Suppressor macrophage treated with lipopolysaccharide for 1 hour (primary cell): ENCODE data around the gene SS18.
"Not testable (repeated sequence)": the region's sequence is repeated elsewhere in the genome, so short reads cannot be mapped to it uniquely, and the experiment has no call there.

Experiments used
- DNase-seq, 3 donors: peaks; one replicate each; pipeline ENCODE4 v3.0.0-alpha.2; 2020 to 2022

SS18 gene, protein sequence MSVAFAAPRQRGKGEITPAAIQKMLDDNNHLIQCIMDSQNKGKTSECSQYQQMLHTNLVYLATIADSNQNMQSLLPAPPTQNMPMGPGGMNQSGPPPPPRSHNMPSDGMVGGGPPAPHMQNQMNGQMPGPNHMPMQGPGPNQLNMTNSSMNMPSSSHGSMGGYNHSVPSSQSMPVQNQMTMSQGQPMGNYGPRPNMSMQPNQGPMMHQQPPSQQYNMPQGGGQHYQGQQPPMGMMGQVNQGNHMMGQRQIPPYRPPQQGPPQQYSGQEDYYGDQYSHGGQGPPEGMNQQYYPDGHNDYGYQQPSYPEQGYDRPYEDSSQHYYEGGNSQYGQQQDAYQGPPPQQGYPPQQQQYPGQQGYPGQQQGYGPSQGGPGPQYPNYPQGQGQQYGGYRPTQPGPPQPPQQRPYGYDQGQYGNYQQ

DNA sequence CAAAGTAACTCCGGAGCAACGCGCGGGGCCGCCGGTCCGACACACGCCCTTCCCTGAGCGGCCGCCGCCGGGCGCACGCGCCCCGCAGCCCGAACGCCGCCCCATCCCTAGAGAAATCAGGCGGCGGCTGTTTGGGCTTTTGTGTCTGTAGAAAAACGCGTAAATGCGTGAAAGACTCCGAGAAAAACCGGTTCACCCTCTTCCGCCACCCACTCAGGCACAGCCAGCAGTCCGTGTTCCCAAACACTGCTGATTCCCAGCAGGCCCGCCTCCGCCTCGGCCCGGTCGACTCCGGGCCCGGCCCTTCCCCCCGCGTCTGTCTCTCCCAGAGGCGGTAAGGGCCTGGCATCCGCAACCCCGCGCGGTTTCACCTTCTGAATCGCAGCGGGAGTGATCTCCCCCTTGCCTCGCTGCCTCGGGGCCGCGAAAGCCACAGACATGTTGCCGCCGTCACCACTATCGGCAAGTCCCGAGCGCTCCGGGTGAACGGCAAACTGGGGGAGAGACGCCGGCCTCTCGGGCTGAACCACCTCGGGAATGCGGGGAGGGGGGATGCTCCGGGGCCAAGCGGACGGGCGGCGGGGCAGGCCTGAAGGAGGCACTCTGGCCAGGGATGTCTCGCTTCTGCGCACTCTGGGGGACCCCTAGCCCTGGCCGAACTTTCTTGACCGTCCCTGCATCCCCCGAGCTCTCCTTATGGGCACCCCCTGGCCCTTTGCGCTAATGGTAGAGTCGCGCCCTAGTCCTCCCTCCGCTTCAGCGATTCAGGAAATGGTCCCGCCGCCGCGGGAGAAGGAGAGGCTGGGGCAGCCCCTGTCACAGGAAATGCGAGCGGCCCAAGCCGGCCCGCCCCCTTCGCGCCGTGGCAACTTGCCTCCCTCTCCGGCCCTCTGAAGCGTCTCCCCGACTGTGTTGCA, at the start of gene SS18:
Gene SS18, minus strand, starts transcription at position 484 of the 917 bp plus-strand sequence. Its CDS starts 44 bp downstream, at position 440.
- DNase-seq, result peak; percentile 97

DNA sequence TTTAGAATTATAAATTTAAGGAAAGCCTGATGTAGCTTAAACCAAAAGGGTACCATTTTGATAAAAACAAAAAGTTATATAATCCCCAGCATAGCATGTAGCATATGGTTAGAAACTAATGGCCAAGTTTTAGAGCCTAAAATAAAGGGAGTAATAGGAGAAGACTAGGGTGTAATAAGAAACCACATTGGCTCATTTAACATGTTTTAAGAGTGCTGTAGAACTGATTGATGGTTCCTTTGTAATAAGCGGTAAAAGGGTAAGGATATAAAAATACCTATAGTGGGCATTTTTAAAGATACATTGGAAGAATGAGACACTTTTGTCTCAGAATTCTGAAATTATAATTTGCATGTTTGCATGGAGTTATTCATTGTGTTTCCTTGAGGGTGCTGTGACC, 45.1 kb upstream of the SS18 start:
- DNase-seq, result no peak

DNA sequence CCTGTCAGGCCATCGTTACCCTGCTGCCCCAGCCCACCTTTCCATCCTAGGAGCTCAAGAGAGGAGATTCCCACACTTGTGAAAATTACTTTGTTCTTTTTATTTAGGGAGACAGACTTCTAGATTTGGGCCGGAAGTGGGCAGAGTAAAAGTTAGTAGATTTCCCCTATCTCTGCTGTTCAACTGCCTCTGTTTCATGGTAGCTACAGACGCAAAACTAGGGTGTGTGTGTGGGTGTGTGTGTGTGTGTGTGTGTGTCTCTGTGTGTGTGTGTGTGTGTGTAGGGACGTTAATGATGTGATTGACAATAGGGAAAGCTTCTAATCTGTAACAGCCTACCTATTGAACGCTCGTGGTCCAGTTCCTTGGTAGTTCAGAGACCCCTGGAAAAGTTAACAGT, 43.7 kb upstream of the SS18 start:
- DNase-seq, result no peak

DNA sequence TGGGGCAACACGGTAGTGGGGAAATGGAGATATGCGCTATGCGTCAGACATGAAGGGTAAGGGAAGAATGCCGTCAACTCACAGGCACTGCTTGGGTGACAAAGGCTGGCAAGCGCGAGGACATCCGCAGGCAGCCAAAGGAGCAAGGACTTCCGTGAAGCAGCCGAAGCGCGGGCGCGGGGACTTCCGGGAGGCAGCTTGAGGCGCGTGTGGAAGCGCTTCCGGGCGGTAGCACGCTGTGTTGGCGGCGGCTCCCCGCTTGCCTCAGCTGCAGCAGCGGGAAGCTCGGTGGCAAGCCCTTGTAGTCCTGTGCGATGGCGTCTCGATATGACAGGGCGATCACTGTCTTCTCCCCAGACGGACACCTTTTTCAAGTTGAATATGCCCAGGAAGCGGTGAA, 43.2 kb upstream of the SS18 start, which contains the start of gene PSMA8:
Gene PSMA8, plus strand, starts transcription at position 218 of the 400 bp plus-strand sequence. Its CDS starts 97 bp downstream, at position 315.
- DNase-seq, result peak in 2 of 3 donors; percentile 13 to 38

DNA sequence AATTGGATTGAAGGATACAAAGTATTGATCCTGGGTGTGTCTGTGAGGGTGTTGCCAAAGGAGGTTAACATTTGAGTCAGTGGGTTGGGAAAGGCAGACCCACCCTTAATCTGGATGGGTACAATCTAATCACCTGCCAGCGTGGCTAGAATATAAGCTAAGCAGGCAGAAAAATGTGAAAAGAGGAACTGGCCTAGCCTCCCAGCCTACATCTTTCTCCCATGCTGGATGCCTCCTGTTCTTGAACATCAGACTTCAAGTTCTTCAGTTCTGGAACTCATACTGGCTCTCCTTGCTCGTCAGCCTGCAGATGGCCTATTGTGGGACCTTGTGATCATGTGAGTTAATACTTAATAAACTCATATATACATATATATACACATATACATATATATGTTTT, 37.8 kb upstream of the SS18 start:
- not testable (repeated sequence) for DNase-seq

DNA sequence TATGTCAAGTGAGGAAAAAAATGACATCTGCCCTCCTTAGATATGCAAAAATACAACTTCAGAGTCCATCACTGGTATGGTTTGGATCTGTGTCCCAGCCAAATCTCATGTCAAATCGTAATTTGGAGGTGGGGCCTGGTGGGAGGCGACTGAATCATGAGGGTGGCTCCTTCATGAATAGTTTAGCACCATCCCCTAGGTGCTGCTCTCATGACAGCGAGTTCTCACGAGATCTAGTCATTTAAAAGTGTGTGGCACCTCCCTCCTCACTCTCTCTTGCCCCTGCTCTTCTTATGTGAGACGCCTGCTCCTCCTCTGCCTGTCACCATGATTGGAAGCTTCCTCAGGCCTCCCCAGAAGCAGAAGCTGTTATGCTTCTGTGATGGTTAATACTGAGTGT, 37.4 kb upstream of the SS18 start:
- DNase-seq, result no peak

DNA sequence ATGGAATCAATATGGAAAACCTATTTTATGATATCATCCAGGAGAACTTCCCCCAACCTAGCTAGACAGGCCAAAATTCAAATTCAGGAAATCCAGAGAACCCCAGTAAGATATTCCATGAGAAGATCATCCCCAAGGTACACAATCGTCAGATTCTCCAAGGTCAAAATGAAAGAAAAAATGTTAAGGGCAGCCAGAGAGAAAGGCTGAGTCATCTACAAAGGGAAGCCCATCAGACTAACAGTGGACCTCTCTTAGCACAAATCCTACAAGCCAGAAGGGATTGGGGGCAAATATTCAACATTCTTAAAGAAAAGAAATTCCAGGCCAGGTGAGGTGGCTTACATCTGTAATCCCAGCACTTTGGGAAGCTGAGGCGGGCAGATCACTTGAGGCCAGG, 31.6 kb upstream of the SS18 start:
- not testable (repeated sequence) for DNase-seq

DNA sequence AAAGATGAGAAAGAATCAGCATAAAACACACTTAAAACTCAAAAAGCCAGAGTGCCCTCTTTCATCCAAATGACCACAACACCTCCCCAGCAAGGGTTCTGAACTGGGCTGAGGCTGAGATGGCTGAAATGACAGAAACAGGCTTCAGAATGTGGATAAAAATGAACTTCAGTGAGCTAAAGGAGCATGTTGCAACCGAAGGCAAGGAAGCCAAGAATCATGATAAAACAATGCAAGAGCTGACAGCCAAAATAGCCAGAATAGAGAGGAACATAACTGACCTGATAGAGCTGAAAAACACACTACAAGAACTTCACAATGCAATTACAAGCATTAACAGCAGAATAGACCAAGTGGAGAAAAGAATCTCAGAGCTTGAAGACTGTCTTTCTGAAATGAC, 31.1 kb upstream of the SS18 start:
- no peak for DNase-seq

DNA sequence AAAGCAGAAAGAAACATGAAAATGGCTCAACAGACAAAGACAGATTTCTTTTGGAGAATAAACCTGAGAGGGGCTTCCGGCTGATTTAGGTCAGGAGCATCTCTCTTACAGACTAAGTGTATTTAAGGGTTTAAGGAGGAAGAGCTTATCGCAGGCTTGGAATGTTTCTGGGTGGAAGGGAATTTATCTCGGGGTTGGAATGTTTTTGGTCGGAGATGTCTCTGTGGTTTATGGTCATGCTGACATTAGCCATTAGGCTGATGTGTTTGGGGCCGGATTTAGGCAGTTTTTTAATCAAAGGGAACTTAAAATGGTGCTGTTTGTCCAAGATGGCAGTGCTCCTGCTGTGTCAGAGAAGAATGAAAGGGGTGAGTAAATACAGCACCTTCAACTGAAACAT, 28.8 kb upstream of the SS18 start:
- DNase-seq, result no peak

DNA sequence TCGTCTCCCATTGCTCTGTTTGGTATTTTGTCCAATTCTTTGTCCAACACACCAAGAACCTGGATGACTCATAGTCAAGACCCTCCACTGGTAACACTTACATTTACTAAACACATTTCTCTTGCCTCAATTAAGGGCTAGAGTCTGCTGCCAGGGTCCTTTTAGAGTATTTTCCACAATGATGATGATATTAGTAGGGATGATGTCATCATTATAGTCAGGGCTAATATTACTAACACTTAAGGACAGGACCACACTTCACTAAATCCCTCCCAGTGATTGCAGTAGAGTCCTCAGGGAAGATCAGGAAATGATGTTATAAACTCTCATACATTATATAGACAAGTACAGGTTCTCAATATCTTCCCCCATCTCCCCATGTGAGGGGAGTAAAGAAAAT, 13.6 kb upstream of the SS18 start:
- DNase-seq, result no peak

DNA sequence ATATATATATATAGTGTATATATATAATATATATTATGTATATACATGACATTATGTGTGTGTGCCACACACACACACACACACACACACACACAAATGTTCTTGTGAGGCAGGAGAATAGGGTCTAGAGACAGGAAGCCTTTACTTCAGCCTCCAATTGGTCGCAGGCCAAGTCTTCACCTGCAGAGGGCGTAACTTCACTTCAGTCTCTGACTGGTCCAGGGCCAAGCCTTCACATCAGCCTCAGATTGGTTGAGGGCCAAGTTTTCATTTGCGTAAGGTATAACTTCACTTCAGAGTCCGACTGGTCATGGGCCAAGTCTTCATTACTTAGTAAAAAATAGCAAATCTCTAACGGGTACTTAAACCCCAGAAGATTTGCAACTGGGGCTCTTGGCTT, 13.2 kb upstream of the SS18 start:
- DNase-seq, result peak in 1 of 3 donors; percentile 19

DNA sequence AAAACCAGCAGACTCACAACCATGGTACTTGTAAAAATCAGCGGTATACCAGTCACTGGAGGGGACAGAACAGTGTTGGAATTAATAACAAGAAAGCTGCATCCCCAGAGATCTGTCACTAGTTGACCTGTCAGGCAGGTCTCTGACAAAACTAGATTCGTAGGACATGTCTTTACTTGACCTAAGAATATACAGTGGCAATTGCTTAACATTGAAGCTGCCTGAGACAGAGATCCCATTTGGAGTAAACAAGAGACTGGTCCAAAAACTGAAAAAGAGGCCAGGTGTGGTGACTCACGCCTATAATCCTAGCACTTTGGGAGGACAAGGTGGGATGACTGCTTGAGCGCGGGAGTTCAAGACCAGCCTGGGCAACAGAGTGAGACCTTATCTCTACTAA, 7.2 kb upstream of the SS18 start:
- no peak for DNase-seq

DNA sequence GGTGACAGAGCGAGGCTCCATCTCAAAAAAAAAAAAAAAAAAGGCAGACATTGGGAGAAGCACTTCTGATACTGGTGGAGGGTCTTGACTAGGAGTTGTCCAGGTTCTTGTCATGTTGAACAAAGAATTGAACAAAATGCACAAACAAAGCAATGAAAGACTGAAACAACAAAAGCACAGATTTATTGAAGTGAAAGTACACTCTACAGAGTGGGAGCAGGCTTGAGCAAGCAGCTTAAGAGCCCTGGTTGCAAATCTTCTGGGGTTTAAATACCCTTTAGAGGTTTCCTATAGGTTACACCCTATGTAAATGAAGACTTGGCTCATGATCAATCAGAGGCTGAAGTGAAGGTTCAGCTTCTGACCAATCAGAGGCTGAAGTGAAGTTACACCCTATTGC, 6.4 kb upstream of the SS18 start:
- DNase-seq, result no peak

DNA sequence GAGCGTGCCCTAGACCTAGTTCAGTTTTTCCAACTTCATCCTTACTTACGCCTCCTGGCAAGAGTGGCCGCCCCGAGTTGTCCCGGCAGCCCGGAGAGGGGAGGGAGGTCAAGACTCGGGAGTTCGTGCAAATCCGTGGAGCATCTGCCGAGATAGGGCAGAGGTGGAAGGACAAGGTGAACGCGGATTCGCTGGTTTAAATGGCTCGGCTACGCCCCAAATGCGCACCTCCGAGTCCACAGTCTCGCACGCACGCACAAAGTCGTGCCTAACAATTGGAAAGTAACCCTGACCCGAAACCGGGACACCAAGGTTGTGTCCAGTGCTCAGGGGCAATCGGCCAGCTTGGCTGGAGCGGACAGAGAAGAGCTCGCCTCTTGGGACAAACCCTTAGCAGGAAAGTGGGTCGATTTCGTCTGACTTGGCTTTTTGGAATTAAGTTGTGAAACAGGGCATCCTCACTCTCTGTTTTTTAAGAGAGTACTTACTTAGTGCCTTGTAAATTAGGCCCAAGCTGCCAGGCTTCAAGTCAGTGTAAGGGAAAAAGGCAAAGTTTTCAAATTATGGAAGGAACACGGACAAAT, 726 bp upstream of the SS18 start:
- no peak for DNase-seq

DNA sequence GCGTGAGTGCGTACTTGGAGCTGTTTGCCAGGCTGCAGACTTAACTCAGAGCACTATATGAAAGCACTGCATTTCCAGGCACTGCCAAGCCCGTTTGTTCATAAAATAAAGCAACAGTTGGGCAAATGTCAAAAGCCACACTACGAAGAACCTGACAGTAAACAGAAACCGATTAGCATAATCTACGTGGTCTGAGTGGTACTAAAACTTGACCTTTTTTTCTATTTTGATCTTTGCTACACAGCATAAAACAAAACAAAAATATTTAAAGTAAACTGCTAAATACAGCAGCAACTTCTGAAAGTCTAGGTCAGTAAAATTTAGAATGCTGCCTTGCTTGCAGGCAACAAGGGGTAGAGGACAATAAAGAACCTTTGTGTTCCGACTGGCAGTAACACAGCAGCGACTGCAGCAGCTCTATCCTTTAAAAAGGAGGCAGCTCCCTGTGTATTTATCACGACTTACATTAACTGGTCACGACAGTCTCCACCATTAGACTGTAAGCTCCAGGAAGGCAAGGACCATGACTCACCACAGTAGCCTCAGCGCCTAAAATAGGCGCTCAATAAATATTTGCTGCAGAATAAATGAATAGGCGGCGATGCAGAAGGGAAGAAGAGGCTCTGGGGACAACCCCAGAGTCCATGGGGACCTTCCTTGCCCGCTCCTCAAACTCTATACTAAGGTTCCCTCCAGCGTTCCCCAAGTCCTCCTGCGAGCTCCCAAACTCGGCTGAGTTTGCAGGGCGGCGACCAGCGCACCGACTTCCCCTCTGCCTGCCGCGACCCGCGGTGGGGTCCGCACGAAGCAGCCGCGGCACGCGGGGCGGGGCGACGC, 902 bp downstream of the SS18 start:
- peak; percentile 5 to 45 (median 35) for DNase-seq

DNA sequence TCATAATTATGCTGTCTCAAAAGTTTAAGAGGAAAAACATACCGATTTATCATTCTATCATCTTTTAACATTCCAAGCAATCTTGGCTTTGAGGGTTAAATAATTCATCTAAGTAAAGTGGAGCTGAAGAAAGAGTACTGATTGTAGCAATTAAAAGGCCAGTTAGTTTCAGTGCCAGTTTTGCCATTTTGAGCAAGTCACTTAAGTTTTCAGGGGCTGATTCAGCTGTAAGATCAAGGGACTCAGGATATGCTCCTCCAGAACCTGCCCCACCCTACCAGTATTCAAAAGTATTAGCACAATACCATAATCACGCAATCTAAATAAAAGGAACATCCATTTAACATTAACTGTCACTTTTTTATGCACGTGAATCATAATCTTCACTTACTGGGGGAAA, 1.9 kb downstream of the SS18 start:
- DNase-seq, result peak in 2 of 3 donors; percentile 10 to 20

DNA sequence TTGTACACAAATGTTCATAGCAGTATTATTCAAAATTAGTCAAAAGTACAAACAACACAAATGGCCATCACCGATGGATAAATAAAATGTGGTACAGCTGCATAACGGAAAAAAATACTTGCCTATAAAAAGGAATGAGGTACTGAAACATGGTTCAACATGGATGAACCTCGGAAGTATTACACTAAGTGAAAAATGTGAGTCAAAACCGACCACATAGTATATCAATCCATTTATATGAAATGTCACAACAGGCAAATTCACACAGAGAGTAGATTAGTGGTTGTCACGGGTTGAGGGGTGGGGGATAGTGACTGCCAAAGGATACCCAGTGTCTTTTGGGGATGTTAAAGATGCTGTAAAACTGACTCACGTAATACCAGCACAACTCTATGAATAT, 3.5 kb downstream of the SS18 start:
- DNase-seq, result no peak

DNA sequence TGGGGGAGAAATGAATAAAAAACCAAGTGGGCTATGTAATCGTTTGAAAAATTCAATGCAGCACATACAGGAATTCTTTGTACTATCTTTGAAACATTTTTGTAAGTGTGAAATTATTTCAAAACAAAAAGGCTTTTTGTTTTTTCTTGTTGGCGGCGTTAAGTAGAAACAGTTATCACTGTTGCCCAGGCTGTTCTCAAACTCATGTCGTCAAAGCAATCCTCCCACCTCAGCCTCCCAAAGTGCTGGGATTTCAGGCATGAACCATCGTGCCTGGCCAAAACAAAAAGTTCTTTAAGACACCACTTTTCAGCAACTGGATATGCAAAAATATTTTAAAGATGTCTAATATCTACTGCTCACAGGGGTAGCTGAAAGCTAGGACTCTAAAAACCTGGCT, 5.4 kb downstream of the SS18 start:
- DNase-seq, result no peak

DNA sequence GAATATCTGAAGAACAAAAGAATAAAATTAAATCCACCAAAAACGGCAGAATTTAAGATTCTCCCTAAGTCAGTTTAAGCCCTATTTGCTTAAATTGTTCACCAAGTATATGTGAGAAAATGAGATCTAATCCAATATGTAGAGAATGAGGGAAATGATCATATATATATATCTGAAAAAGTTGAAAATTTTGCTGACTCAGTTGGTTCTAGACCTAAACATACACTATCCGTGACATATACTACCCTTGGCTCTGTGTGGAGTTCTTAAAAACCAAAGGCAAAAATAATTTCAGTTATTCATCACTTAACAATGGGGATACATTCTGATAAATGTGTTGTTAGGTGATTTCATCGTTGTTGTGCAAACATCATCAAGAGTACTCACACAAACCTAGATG, 7.3 kb downstream of the SS18 start:
- DNase-seq, result no peak

DNA sequence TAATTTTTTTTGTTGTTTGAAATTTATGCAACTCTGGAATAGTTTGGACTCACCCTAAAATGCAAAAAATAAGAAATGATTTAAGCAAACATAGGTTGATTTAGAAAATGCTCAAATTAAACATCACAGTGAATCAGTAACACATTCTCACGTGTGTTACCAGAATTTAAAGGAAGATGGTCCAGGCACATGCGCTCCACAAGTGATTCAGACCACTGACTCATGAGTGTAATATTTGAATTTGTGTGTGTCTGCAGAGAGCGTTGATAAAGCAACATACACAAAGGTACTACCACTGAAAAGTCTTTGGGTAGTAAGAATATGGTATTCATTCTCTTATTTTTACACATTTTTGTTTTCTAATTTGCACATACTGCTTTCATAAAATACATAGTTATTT, 7.9 kb downstream of the SS18 start:
- DNase-seq, result no peak

DNA sequence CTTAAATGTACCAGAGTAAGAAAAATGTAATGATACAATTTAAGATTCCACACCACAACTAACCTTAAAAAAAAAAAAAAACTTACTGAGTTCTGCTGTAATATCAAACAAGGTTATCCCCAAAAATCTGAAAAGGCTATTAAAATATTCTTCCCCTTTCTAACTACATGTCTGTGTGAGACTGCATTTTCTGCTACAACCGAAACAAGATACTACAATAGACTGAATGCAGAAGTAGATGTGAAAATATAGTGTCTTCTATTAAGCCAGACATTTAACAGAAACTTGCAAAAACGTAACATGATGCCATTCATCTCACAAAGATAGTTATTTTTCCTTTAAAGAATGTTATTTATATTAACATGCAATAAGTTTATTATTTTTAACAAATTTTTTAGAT, 16.2 kb downstream of the SS18 start:
- DNase-seq, result peak in 1 of 3 donors; percentile 23

DNA sequence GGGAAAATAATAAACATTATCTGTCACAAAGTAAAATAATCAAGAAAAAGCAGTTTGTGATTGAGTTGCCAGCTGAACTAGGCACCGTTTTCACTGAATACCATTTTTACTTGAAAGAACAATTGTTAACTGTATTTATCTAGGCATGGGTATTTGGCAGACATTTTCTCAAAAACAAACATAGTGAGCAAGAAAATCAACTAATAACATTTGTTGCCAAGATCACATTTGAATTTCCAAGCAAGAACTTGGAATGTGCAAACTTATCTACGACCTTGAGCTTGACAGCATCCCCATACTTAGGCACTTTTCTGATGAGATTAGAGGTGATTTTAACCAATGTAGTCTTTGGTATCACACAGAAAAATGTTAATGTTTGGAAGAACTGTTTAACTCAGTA, 16.7 kb downstream of the SS18 start:
- DNase-seq, result no peak

DNA sequence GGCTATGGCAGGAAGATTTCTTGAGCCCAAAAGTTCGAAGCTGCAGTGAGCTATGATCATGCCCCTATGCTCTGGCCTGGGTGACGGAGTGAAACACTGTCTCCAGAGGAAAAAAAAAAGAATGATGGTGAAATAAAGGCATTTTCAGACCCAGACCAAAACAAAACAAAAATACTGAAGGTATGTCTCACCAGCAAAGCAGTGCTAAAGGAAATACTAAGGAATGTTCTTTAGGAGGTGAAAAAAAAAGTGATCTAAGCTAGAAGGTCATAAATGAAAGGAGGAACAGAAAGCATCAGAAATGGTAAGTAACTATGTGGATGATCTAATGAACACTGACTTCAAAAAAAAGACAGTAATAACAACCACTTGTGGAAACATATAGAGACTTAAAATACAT, 18.7 kb downstream of the SS18 start:
- no peak for DNase-seq
